HG03439 (cell line): ENCODE data around the gene LIPA.
"Not testable (repeated sequence)": the region's sequence is repeated elsewhere in the genome, so short reads cannot be mapped to it uniquely, and the experiment has no call there.

ENCODE experiments used
- ATAC-seq: cut with Tn5 transposase; IDR thresholded peaks from one replicate; pipeline ENCODE4 v1.9.1; 2021; ENCODE audit warnings: mild to moderate bottlenecking, moderate library complexity; ENCODE audit not compliant: unreplicated experiment

Gene LIPA

GRCh38 chr10:89171263-89171872 is 80.2 kb downstream of the LIPA start:
- ATAC-seq: no peak

- not testable (repeated sequence) for ATAC-seq
Observed at GRCh38 chr10:89168354-89168900, 83.1 kb downstream of the LIPA start.

GRCh38 chr10:89167915-89168314 is 83.7 kb downstream of the LIPA start:
- no peak for ATAC-seq

- ATAC-seq: no peak
Observed at GRCh38 chr10:89165923-89166322, 85.7 kb downstream of the LIPA start.

GRCh38 chr10:89164920-89165319 is 86.7 kb downstream of the LIPA start:
- ATAC-seq: no peak

- ATAC-seq: peak; percentile 15
Observed at GRCh38 chr10:89164080-89164479, 87.5 kb downstream of the LIPA start.
